Gastrocnemius medialis (tissue), 4 donors: ENCODE measurements around the gene IQCH.

Source experiments
- POLR2A ChIP-seq, 2 donors: fragments of 450-650 bp; IDR thresholded peaks; one replicate each; pipeline ENCODE4 v1.6.1; 2017; ENCODE audit warnings: antibody characterized with exemption in 2 of 2, mild to moderate bottlenecking in 2 of 2, moderate library complexity in 2 of 2
- TF ChIP-seq, protein P1 (sequence below), 5 experiments: fragments of 450-650 bp in 3 of 5; fragments of 200-600 bp in 2 of 5; sonication (generic) in 2 of 5; IDR thresholded peaks in 4 of 5; conservative IDR thresholded peaks in 1 of 5; 1 replicate in 4 of 5; 2 replicates in 1 of 5; pipeline ENCODE4 v1.5.1; 2016 to 2019; ENCODE audit warnings: antibody characterized with exemption in 5 of 5, mild to moderate bottlenecking in 3 of 5, moderate library complexity in 3 of 5

DNA sequence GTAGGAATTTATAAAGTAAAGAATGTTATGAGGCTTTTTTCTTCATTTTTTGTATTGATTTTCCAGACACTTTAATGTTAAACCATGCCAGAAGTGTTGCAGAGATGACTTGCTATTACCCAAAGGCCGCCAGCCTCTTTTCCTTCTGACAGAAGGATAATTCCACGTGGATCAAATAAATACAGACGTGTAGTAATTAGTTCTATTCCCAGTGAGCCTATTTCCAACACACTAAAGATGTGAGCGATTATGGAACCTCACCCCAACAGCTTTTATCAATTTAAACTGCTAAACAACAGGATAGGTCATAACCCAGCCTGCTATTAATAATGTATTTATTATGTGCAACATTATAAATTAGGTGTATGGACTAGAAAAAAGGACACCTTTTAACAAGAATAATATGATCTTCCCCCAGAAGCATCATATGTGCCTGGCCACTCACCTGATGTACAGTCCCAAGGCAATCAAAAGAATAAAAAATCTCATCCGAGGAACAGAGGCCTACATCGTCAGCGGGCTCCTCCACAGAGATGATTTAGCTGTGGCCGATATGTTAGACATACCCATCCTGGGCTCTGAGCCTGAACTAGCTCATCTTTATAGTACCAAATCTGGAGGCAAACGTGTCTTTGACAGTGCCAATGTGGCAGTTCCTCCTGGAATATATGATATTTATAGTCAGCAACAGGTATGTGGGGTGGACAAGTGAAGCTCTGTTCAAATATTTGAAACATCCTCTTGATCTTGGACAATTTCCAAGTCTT is 140.5 kb downstream of the IQCH start:
- TF ChIP-seq, protein P1, sequence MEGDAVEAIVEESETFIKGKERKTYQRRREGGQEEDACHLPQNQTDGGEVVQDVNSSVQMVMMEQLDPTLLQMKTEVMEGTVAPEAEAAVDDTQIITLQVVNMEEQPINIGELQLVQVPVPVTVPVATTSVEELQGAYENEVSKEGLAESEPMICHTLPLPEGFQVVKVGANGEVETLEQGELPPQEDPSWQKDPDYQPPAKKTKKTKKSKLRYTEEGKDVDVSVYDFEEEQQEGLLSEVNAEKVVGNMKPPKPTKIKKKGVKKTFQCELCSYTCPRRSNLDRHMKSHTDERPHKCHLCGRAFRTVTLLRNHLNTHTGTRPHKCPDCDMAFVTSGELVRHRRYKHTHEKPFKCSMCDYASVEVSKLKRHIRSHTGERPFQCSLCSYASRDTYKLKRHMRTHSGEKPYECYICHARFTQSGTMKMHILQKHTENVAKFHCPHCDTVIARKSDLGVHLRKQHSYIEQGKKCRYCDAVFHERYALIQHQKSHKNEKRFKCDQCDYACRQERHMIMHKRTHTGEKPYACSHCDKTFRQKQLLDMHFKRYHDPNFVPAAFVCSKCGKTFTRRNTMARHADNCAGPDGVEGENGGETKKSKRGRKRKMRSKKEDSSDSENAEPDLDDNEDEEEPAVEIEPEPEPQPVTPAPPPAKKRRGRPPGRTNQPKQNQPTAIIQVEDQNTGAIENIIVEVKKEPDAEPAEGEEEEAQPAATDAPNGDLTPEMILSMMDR (IDR thresholded peaks at IDR 0.05 in 4 of 5, conservative IDR thresholded peaks at IDR 0.05 in 1 of 5) = no peak
- TF ChIP-seq POLR2A (IDR thresholded peaks at IDR 0.05) = no peak
